ENCODE measurements around the gene COQ10A. TPM values are rescaled to one million over a fixed set of nuclear protein-coding genes. Genes with fewer than 3 reads are reported as not detected.

COQ10A gene
- total and polyA plus RNA-seq, 2 of the 13 experiments (the other 11 are each of a cell fraction or from before 2014, with no cell fraction given) = 21.0 to 37.3 TPM

DNA sequence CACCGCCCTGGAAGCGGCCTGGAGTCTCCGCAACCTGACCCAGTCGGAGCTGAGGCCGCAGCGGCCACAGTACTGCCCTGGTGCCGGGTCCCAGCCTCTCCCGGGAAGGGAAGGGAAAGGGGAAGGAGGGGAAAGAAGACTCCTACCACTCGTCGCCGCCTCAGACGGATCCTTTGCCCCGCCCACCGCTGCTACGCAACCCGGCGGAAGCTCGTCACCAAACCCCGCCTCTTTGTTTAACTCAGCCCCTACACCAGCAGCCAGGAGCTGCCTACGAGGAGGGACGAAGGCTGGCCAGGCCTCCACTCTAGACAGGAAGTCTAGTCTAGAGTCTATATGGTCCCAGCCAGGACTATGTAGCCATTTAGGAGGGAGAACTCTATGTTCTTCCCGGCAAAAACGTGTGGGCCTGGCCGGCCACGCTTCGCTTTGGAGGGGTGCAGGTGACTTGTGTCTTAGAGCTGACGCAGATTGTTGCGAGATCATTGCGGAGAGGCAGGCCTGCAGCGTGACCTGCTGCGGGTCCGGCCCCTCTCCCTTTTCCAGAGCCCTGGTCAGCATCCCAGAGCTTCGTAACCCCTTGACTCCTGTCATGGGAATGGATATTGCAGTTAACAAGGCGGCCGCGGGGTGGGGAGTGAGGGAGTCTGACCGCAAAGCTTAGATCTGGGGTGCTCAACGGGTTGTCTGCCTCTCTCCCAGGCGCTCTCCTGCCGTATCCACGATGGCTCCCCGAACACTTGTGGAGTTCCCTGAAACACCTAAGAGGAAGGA lies 44.8 kb upstream of the COQ10A start, which contains the start of gene RNF41 (continued):
- TF ChIP-seq HIC2 (CRISPR knock-in tag; IDR thresholded peaks at IDR 0.05; ENCODE audit: low read depth) (no peak), HDAC2 (CRISPR knock-in tag; IDR thresholded peaks at IDR 0.05) (peak; percentile 40; the same call in 1 of the 2 replicates), ZNF331 (CRISPR knock-in tag; IDR thresholded peaks at IDR 0.05) (peak; percentile 75), ZNF136 (CRISPR knock-in tag; IDR thresholded peaks at IDR 0.05; ENCODE audit: low read depth) (peak; percentile 82; the same call in 1 of the 2 replicates), ZNF883 (CRISPR knock-in tag; IDR thresholded peaks at IDR 0.05; ENCODE audit: not compliant biosample characterization) (peak; percentile 67), TBX2 (CRISPR knock-in tag; IDR thresholded peaks at IDR 0.05; ENCODE audit: borderline replicate concordance) (no peak; the same call in 1 of the 2 replicates), ZBTB21 (CRISPR knock-in tag; IDR thresholded peaks at IDR 0.05) (peak; percentile 66), ISL2 (CRISPR knock-in tag; IDR thresholded peaks at IDR 0.05) (peak; percentile 70), SALL1 (CRISPR knock-in tag; IDR thresholded peaks at IDR 0.05) (0 out of 2 replicates have a peak, but pooled peaks have one; percentile 44), PCBP1 (IDR thresholded peaks at IDR 0.05; ENCODE audit: borderline replicate concordance, low read depth, low read length) (0 out of 2 replicates have a peak, but pooled peaks have one; percentile 87), MBNL3 (CRISPR knock-in tag; conservative IDR thresholded peaks at IDR 0.05) (no peak), DMAP1 (CRISPR knock-in tag; IDR thresholded peaks at IDR 0.05) (peak; percentile 64), MAFK (conservative IDR thresholded peaks at IDR 0.05 in 1 of 2, IDR thresholded peaks at IDR 0.05 in 1 of 2; ENCODE audit: low read length in 2 of 2) (no peak), ZNF343 (CRISPR knock-in tag; IDR thresholded peaks at IDR 0.05) (0 out of 2 replicates have a peak, but pooled peaks have one; percentile 18), NCOA5 (CRISPR knock-in tag; IDR thresholded peaks at IDR 0.05) (no peak), ZNF441 (CRISPR knock-in tag; IDR thresholded peaks at IDR 0.05; ENCODE audit: borderline replicate concordance) (peak; percentile 64; the same call in 1 of the 2 replicates), HNRNPLL (IDR thresholded peaks at IDR 0.05; ENCODE audit: low read depth, low read length, poor library complexity, severe bottlenecking) (peak; percentile 69), ZNF616 (CRISPR knock-in tag; IDR thresholded peaks at IDR 0.05; ENCODE audit: low read depth) (no peak; the same call in 1 of the 2 replicates), ZNF567 (CRISPR knock-in tag; IDR thresholded peaks at IDR 0.05; ENCODE audit: borderline replicate concordance) (peak; percentile 54; the same call in 1 of the 2 replicates), KLF11 (CRISPR knock-in tag; IDR thresholded peaks at IDR 0.05) (no peak), ETV5 (CRISPR knock-in tag; IDR thresholded peaks at IDR 0.05; ENCODE audit: borderline replicate concordance) (peak; percentile 70; the same call in 1 of the 2 replicates), RBM22 (optimal IDR thresholded peaks at IDR 0.05; ENCODE audit: low read length) (no peak)
- TF ChIP-seq, protein P1, sequence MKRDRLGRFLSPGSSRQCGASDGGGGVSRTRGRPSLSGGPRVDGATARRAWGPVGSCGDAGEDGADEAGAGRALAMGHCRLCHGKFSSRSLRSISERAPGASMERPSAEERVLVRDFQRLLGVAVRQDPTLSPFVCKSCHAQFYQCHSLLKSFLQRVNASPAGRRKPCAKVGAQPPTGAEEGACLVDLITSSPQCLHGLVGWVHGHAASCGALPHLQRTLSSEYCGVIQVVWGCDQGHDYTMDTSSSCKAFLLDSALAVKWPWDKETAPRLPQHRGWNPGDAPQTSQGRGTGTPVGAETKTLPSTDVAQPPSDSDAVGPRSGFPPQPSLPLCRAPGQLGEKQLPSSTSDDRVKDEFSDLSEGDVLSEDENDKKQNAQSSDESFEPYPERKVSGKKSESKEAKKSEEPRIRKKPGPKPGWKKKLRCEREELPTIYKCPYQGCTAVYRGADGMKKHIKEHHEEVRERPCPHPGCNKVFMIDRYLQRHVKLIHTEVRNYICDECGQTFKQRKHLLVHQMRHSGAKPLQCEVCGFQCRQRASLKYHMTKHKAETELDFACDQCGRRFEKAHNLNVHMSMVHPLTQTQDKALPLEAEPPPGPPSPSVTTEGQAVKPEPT (CRISPR knock-in tag; IDR thresholded peaks at IDR 0.05; ENCODE audit: low read depth) = 0 out of 2 replicates have a peak, but pooled peaks have one; percentile 62
- TF ChIP-seq, protein P2, sequence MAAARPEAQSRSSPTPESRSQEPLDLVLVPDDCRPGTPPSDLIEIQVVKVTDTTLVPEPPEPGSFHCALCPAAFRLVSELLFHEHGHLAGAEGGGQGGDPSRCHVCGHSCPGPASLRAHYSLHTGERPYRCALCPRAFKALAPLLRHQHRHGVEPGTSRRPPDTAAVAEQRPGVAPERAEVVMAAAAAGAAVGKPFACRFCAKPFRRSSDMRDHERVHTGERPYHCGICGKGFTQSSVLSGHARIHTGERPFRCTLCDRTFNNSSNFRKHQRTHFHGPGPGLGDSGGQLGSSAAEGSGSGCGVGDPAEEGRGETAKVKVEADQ (CRISPR knock-in tag; IDR thresholded peaks at IDR 0.05; ENCODE audit: borderline replicate concordance) = peak; percentile 85; the same call in 1 of the 2 replicates
- TF ChIP-seq, protein P3, sequence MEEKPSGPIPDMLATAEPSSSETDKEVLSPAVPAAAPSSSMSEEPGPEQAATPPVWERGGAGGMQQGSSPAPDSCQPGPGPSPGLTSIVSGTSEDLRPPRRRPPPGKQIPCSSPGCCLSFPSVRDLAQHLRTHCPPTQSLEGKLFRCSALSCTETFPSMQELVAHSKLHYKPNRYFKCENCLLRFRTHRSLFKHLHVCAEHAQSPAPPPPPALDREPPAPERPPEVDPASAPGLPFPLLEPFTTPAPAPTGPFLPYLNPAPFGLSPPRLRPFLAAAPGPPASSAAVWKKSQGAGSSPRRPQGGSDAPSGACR (CRISPR knock-in tag; IDR thresholded peaks at IDR 0.05) = 0 out of 2 replicates have a peak, but pooled peaks have one; percentile 20

Measured in HepG2 (cell line).